Activated T-cell treated with anti-CD3 and anti-CD28 coated beads, Interleukin-2, amount 50 U/mL, for 4 hours (primary cell): ENCODE measurements around the gene NUP107. TPM values are rescaled to one million over a fixed set of nuclear protein-coding genes. Genes with fewer than 3 reads are reported as not detected.

Source experiments
- ATAC-seq, 2 donors: fragments of 200-7000 bp; cut with Tn5 transposase; one replicate each; pipeline ENCODE4 v1.10.0; 2021
- DNase-seq: peaks from one replicate; pipeline ENCODE4 v3.0.0-alpha.2; 2020
- H3K27me3 Mint-ChIP-seq: one replicate; pipeline ENCODE4 v1.8.0; 2021; ENCODE audit warnings: low read depth, mixed read lengths
- H3K36me3 Mint-ChIP-seq: one replicate; pipeline ENCODE4 v1.8.0; 2022; ENCODE audit warnings: mixed read lengths; ENCODE audit not compliant: insufficient read depth
- H3K4me1 Mint-ChIP-seq: one replicate; pipeline ENCODE4 v1.8.0; 2021; ENCODE audit warnings: low read depth, mixed read lengths
- H3K4me3 Mint-ChIP-seq: one replicate; pipeline ENCODE4 v1.8.0; 2021; ENCODE audit warnings: mild to moderate bottlenecking, moderate library complexity, mixed read lengths
- H3K9me3 Mint-ChIP-seq: one replicate; pipeline ENCODE4 v1.8.0; 2021; ENCODE audit warnings: mixed read lengths
- total RNA-seq, 3 donors: library from RNA; stranded (reverse); gene quantifications; one replicate each; pipeline ENCODE4 v1.2.1, GENCODE V29; 2021

Gene NUP107
- total RNA-seq, 3 donors from 2014 or later, result 97.2 to 127 (median 121) TPM

DNA sequence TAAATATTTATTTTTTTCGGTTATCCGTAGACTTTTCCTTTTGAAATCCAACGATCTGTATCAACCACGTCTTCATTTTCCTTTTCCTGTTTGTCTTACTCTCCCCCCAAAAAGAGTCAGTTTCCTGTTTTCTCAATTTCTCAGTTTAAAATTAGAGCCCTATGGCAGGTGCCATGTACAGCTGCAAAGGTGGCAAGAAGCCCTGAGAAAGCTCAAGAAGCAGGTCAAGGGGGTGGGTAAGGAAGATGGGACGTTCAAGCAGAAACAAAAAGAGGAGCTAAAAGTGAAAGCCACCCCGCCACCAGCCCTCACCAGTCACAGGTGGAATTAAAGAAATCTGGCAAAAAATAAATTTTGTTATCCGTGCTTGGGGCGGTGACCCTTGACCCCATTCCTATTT lies 85.9 kb downstream of the NUP107 start:
- DNase-seq, result no peak
- no peak overlapping the region for H3K4me3 Mint-ChIP-seq
- ATAC-seq, result no peak
- H3K4me1 Mint-ChIP-seq, result peaks cover 17% of the 10 kb centered on the region
- H3K27me3 Mint-ChIP-seq, result no peaks in the 10 kb centered on the region
- H3K36me3 Mint-ChIP-seq, result no peaks in the 10 kb centered on the region
- H3K9me3 Mint-ChIP-seq, result no peaks in the 10 kb centered on the region

DNA sequence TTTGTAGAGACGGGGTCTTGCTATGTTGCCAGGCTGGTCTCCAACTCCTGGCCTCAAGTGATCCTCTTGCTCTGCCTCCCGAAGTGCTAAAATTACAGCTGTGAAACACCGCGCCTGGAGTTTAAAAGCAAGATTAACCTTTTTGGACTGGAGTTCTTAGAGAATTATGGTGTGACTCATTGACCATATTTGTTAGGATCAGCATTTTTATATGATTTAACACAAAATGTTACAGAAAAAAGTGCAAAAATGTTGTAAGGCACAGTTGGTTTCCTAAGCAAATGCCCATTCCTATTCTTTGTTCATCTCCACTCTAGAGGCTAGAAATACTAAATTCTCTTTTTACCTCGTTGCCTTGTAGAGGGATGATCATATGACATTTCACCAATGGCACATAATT lies 86.8 kb downstream of the NUP107 start:
- Mint-ChIP-seq H3K36me3 (no peaks in the 10 kb centered on the region), H3K4me3 (no peak overlapping the region), H3K27me3 (no peaks in the 10 kb centered on the region), H3K4me1 (peaks cover 17% of the 10 kb centered on the region), H3K9me3 (no peaks in the 10 kb centered on the region)
- ATAC-seq (no peak), DNase-seq (no peak)

DNA sequence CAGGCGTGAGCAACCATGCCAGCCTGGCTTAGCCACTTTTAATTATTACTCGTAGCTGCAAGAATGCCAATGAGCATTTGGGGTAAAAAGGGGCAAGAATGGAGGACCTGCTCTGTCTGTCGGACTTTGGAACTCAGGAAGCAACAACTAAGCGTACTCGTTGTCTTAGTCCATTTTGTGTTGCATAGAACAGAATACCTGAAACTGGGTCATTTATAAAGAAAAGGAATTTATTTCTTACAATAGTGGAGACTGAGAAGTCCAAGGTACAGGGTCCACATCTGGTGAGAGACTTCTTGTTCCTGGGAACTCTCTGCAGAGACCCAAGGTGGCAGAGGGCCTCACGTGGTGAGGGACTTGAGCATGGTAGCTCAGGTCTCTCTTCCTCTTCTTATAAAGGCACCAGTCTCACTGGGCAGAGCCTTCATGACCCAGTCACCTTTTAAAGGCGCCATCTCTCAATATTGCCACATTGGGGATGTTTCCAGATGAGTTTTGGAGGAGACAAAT lies 88.4 kb downstream of the NUP107 start:
- Mint-ChIP-seq H3K27me3 (no peaks in the 10 kb centered on the region), H3K36me3 (no peaks in the 10 kb centered on the region), H3K4me1 (peaks cover 17% of the 10 kb centered on the region), H3K9me3 (no peaks in the 10 kb centered on the region), H3K4me3 (no peak overlapping the region)
- no peak for DNase-seq
- ATAC-seq, result no peak

DNA sequence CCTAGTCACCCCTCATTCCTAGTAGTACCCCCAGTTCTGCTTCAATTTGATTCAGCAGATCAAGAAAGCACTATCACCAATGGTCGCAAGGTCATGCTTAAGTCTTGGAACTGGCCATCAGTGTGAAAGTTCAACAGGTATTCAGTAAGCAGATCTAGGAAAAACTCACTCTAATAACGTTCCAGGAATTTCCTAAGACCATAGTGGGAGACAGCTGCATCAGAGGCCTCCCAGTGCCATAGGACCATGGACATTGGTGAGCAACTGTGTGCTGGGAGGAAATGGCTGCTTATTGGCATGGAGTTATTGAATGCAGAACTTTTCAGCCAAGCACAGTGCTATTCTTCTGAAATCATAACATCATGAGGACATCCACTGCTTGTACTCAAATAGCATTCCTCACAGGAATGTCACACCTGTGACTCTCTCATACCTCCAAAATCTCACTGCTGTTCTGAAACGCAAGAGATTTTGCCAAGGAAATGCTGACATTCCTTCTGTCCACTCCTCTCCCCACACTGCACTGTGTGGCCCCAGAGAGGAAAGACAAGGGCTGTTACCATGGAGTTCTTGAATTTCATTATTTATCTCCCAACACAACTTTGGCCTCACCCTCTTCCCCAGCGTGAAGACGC lies 90.3 kb downstream of the NUP107 start:
- peaks cover 17% of the 10 kb centered on the region for H3K4me1 Mint-ChIP-seq
- no peak for DNase-seq
- ATAC-seq, result no peak
- no peaks in the 10 kb centered on the region for H3K9me3 Mint-ChIP-seq
- no peaks in the 10 kb centered on the region for H3K27me3 Mint-ChIP-seq
- no peak overlapping the region for H3K4me3 Mint-ChIP-seq
- H3K36me3 Mint-ChIP-seq, result no peaks in the 10 kb centered on the region

DNA sequence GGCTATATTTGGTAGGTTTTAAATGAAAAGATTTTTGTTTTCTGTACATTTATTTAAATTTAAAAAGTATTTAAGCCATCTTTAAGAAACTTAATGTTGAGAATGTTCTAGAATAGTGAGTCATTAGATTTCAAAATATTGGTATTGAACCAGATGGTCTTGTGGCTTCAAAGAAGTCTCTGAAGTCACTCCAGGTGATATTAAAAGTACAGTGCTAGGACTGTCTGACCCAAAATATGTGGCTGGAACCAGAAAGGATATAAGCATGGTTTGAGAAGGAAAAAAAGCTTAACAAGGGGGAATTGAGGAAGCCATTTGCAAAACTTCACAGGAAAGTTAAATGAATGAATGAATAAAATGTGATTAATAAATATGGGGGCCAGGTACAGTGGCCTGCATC lies 92.5 kb downstream of the NUP107 start:
- Mint-ChIP-seq H3K4me3 (no peak overlapping the region), H3K9me3 (no peaks in the 10 kb centered on the region), H3K4me1 (no peaks in the 10 kb centered on the region), H3K27me3 (no peaks in the 10 kb centered on the region), H3K36me3 (no peaks in the 10 kb centered on the region)
- ATAC-seq, result no peak
- no peak for DNase-seq

DNA sequence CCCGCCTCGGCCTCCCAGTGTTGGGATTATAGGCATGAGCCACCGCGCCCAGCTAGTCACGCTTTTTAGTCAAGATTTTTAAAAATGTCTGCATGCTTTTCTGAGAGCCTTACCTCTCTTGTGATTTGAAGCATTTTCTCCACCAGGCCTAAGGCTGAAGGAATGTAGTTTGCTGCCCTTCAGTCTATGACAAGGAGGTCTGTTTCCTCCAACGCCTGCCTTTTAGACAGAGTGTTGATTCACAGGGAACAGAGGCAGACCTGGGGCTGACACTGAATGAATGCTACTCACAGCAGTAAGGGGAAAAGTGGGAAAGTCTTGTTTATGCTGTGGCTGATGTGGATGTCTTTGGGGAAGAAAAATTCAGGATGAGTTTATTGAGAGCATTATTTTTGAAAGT lies 94.0 kb downstream of the NUP107 start:
- ATAC-seq, result no peak

DNA sequence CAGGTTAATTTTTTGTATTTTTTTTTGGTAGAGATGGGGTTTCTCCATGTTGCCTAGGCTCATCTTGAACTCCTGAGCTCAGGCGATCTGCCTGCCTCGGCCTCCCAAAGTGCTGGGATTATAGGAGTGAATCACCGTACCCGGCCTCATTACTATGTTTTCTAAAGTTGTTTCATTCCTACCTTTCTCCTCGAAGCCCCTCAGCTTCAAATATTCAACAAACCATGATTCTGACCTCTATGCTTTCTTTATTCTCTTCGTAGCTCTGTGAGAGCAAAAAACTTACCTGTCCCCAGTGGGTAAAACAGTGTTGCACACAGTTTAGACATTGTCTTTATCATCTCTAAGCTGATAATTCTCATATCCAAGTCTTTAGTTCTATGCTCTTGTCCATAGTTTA lies 95.0 kb downstream of the NUP107 start:
- Mint-ChIP-seq H3K36me3 (no peaks in the 10 kb centered on the region), H3K4me3 (no peak overlapping the region), H3K9me3 (no peaks in the 10 kb centered on the region), H3K27me3 (no peaks in the 10 kb centered on the region), H3K4me1 (no peaks in the 10 kb centered on the region)
- no peak for DNase-seq
- no peak for ATAC-seq

More for the DNA sequence above, 94.0 kb downstream of the NUP107 start:
- H3K4me3 Mint-ChIP-seq, result no peak overlapping the region
- H3K36me3 Mint-ChIP-seq, result no peaks in the 10 kb centered on the region
- no peaks in the 10 kb centered on the region for H3K27me3 Mint-ChIP-seq
- no peak for DNase-seq
- no peaks in the 10 kb centered on the region for H3K4me1 Mint-ChIP-seq
- H3K9me3 Mint-ChIP-seq, result no peaks in the 10 kb centered on the region

DNA sequence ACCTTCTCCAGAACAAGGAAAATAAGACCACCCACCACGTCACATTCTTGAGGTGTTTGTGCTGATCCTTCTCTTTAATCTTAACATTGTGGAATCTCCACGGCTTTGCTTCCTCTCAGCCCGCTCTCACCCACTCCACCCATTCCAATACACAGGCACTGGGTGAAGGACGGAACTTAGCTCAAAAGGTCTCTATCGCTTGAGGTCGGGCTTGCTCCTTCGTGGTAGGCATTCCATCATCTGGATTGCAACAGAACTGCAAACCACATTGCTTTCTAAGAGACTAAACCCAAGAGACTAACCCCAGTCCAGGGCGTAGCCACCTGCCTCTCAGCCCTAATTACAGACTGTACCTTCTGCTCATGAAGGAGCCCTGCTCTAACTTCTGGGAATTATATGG lies 97.2 kb downstream of the NUP107 start:
- no peak overlapping the region for H3K4me3 Mint-ChIP-seq
- no peaks in the 10 kb centered on the region for H3K36me3 Mint-ChIP-seq
- no peaks in the 10 kb centered on the region for H3K9me3 Mint-ChIP-seq
- no peaks in the 10 kb centered on the region for H3K4me1 Mint-ChIP-seq
- ATAC-seq (no peak), DNase-seq (no peak)
- no peaks in the 10 kb centered on the region for H3K27me3 Mint-ChIP-seq

DNA sequence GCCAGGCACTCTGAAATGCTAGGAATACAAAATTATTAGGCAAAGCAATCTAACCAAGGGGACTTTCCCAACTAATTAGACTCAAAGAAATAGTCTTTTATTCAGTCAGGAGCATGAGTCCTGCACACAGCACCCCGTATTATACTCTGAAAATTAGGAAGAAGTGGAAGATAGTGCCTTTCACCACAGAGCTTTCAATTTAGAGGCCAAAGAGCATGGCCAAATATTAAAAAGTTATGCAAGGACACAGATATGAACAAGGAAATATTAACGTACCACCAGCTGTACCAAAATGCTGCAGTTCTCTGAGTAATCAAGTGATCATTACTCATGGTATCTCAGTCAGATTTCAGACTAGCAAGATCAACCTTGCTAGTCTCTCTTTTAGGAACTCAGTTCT lies 98.6 kb downstream of the NUP107 start:
- no peaks in the 10 kb centered on the region for H3K4me1 Mint-ChIP-seq
- H3K36me3 Mint-ChIP-seq, result no peaks in the 10 kb centered on the region
- no peaks in the 10 kb centered on the region for H3K27me3 Mint-ChIP-seq
- no peak overlapping the region for H3K4me3 Mint-ChIP-seq
- no peak for ATAC-seq
- H3K9me3 Mint-ChIP-seq, result no peaks in the 10 kb centered on the region
- DNase-seq, result no peak

DNA sequence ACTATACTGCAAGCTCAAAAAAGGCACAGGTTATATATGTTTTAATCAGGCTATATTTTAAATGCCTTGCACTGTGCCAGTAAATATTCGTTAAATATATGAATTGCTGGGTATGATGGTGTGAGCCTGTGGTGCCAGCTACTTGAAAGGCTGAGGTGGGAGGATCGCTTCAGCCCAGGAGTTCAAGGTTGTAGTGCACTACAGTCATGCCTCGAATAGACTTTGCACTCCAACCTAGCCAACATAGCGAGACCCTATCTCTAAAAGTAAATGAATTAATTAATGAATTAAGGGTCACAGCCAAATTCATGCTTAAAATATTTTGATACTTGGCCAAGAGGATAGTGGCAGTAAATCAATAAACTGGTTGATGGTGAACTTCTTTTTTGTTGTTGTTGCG lies 99.0 kb downstream of the NUP107 start:
- no peaks in the 10 kb centered on the region for H3K36me3 Mint-ChIP-seq
- DNase-seq, result no peak
- no peak overlapping the region for H3K4me3 Mint-ChIP-seq
- no peaks in the 10 kb centered on the region for H3K9me3 Mint-ChIP-seq
- H3K27me3 Mint-ChIP-seq, result no peaks in the 10 kb centered on the region
- H3K4me1 Mint-ChIP-seq, result no peaks in the 10 kb centered on the region
- ATAC-seq, result no peak

DNA sequence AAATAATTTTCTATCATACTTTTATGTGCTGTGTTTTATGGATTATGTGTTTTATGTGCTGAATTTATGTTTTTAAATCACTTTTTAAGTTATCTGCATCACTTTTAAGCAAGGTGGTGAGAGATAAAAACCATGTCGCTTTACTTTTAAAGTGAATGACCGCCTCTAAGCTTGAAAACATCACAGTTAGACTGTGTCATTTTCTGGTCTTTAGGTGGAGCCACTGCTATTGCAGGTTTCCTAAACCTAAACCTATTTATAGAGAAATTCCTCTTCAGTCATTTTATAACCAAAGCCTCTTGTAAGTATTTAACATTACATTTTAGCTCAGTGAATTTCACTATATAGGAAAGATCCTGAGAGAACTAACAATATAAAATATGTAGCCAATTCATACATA lies 100.2 kb downstream of the NUP107 start:
- no peak for ATAC-seq
- Mint-ChIP-seq H3K9me3 (no peaks in the 10 kb centered on the region), H3K27me3 (no peaks in the 10 kb centered on the region), H3K4me1 (no peaks in the 10 kb centered on the region), H3K36me3 (no peaks in the 10 kb centered on the region), H3K4me3 (no peak overlapping the region)
- DNase-seq, result no peak

DNA sequence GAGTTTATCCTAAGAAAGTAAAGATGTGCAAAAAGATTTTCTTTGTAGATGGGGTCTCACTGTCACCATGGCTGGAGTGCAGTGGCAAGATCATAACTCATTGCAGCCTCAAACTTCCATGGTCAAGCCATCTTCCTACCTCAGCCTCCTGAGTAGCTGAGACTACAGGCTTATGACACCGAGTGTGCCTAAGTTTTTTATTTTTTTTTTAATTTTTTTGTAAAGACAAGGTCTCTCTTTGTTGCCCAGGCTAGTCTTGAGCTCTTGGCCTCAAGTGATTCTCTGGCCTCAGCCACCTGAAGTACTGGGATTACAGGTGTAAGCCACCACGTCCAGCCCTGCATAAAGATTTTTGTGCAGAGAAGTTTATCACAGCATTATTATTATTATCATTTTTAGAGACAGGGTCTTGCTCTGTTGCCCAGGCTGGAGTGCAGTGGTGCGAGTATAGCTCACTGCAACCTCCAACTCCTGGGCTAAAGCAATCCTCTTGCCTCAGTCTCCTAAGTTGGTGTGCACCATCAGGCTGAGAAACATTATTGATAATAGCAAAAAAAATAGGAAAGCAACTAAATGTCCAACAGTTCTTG lies 101.9 kb downstream of the NUP107 start:
- no peak for ATAC-seq
- no peaks in the 10 kb centered on the region for H3K36me3 Mint-ChIP-seq
- no peaks in the 10 kb centered on the region for H3K27me3 Mint-ChIP-seq
- no peak overlapping the region for H3K4me3 Mint-ChIP-seq
- no peak for DNase-seq
- H3K9me3 Mint-ChIP-seq, result no peaks in the 10 kb centered on the region
- no peaks in the 10 kb centered on the region for H3K4me1 Mint-ChIP-seq

DNA sequence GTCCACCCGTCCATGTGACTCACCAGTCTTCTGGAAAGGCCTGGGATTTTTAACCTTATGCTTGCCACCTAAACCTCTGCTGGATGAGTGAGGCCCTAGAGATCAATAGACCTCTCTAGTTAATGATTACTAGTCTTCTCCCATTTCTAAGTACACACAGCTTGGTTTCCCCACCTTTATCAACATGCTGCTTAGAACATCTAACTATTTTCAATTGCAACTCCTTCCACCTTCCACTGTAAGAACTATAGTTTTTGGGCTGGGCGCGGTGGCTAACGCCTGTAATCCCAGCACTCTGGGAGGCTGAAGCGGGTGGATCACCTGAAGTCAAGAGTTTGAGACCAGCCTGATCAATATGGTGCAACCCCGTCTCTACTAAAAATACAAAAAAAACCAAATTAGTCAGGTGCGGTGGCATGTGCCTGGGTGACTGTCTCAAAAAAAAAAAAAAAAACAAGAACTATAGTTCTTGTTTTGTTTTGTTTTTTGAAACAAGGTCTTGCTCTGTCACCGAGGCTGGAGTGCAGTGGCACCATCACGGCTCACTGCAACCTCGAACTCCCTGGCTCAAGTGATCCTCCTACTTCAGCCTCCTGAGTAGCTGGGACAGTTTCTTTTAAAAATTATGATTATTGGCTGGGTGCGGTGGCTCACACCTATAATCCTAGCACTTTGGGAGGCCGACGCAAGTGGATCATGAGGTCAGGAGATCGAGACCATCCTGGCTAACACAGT lies 102.5 kb downstream of the NUP107 start:
- Mint-ChIP-seq H3K27me3 (no peaks in the 10 kb centered on the region), H3K36me3 (no peaks in the 10 kb centered on the region), H3K4me1 (no peaks in the 10 kb centered on the region), H3K9me3 (no peaks in the 10 kb centered on the region), H3K4me3 (no peak overlapping the region)
- DNase-seq (no peak), ATAC-seq (no peak)

DNA sequence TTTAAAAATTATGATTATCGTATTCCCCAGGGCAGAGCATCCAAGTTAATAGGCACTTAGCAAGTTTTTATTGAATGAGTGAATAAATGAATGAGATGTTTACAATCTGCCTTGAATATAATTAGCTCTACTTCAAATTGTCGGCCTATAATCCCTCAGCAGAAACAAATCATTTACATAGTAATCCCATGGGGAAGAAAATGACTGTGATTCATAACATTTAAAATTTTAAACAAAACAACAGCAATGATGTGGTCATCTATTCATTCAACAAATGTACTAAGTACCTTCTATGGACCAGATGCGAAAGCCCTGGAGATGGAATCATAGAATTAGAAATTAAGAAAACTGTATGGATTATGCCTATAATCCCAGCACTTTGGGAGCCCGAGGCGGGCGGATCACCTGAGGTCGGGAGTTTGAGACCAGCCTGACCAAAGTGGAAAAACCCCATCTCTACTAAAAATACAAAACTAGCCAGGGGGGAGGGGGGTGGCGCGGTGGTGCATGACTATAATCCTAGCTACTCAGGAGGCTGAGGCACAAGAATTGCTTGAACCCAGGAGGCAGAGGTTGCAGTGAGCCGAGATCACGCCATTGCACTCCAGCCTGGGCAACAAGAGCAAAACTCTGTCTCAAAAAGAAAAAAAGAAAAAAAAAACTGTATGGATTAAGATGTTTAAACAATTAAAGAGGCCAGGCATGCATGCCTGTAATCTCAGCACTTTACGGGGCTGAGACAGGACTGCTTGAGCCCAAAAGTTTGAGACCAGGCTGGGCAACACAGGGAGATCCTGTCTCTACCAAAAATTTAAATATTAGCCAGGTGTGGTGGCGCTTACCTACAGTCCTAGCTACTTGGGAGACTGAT lies 103.5 kb downstream of the NUP107 start:
- no peaks in the 10 kb centered on the region for H3K4me1 Mint-ChIP-seq

More for the DNA sequence above, 103.5 kb downstream of the NUP107 start:
- no peak for DNase-seq
- Mint-ChIP-seq H3K27me3 (no peaks in the 10 kb centered on the region), H3K9me3 (no peaks in the 10 kb centered on the region), H3K36me3 (no peaks in the 10 kb centered on the region), H3K4me3 (no peak overlapping the region)
- ATAC-seq, result no peak
